Epidermal melanocyte (primary cell): ENCODE data around the gene UBE3C.
"Not testable (repeated sequence)": the region's sequence is repeated elsewhere in the genome, so short reads cannot be mapped to it uniquely, and the experiment has no call there.

ENCODE experiments used
- DNase-seq: peaks from one replicate; pipeline ENCODE4 v3.0.0; 2011; ENCODE audit warnings: low spot score; ENCODE audit not compliant: insufficient read length

The UBE3C gene

DNA sequence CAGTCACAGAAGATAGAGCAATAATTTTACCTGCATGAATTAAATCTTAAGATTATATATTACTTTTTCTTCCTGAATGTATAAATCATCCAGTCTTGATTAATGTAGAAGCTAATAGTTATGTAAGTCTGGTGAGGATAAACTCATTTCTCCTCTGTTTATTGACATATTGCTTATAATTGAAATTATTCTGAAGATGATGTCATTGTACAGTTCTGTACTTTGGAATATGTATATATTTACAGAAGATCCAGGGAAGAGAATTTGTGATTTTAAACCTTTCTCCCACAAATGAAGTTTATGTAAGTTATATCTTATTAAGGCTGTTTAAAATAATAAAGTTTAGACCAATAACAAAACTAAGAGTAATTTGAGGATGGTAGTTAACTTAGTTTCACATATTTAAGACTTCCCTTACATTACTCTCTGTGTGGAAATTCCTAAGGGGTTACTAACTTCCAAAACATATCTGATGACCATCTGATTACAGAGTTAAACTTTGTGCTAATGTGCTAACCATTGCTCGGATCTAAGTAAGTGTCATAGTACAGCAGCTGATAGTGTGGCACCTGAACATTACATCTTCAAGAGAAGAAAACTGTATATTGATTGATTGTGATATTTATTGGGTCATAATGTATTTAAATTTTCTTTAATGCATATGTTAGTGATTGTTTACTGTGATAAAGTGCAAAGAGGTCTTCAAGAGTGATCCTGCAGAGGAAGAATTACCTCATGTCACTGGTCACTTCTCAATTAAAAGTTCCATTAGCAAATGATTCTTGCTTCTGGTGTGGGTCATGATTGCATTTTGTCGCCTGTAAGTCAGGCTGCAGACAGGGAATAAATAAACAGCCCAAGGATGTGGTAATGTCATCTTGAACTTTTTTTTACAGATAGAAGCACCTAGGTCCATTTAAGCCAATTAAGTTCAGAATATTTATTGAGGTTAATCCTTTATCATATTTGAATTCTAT is 96.9 kb downstream of the UBE3C start:
- DNase-seq, result no peak

- DNase-seq, result no peak
Measured at GRCh38 chr7:157238087-157238486, 99.4 kb downstream of the UBE3C start.

GRCh38 chr7:157239571-157240270 is 101.0 kb downstream of the UBE3C start:
- DNase-seq, result no peak

GRCh38 chr7:157241631-157242030 is 102.9 kb downstream of the UBE3C start:
- no peak for DNase-seq

DNA sequence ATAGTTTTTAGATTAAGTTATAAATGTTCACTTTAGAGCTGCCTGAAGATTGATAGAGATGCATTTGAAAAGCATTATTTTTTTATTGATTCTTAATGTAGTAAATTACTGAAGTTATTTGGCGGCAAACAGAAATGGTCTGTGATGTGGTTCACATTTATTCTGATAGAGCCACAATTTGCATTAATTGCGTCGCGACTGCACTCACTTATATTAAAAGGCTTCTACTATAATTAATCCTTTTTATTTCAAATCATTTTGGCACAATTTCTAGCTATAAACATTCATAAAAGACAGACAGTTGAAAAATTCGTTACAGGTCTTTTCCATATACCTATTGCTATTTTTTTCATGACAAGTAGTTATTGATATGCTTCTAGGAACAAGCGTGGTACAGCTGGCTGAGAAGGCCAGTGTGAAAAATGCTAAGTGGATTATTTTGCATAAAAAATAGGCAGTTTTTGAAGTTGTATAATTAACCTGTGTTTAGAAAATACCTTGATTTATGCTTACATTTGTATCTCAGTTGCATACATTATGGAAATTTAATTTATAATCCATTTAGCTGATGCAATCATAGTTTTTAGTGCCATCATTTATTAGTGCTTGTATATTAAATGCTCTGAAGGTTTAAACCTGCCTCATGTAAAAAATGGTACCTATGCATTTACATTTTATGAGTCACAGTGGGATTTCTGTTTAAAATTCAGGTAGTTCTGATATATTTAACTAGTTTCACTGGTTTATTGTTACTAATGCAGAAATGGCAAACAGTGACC is 106.0 kb downstream of the UBE3C start:
- no peak for DNase-seq

DNA sequence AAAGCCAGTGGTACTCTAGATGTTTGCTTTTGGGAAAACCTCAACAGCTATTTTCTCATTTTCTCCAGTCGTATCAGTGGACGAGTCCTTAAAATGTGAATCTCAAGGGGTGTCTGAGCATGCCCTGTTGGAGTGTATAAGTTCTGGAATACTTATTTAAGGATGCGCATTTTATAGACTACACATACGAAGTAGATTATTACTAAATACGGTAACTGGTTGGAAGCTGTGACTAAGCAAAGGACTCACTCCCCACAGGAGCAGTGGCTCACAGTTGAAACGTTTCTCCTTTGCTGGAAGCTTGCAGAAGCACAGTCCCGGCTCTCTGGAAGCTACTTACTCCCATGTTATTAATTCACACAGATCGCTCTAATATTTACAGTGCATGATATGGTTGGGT is 107.3 kb downstream of the UBE3C start:
- no peak for DNase-seq

DNA sequence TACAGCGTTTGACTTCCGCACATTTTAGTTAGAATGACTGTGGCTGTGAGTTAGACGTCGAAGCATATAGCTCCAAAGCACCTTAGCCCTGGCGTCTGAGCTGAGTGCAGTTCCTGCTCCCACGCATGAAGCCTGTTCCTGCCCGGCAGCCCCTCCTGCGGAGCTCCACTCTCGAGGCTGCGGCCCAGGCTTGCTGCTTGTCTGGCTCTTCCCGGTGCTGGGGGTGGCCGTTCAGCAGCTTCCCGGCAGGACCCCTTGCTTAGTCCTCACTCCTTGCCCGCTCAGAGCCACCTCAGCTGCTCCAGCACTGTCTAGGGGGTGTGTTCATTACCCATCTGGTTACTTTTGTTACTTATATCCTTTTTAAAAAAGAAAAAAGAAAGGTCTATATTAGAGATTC is 109.9 kb downstream of the UBE3C start:
- DNase-seq, result no peak

- peak; percentile 40 for DNase-seq
Measured at GRCh38 chr7:157250605-157251228, 112.0 kb downstream of the UBE3C start.

GRCh38 chr7:157251817-157252216 is 113.1 kb downstream of the UBE3C start:
- not testable (repeated sequence) for DNase-seq

DNA sequence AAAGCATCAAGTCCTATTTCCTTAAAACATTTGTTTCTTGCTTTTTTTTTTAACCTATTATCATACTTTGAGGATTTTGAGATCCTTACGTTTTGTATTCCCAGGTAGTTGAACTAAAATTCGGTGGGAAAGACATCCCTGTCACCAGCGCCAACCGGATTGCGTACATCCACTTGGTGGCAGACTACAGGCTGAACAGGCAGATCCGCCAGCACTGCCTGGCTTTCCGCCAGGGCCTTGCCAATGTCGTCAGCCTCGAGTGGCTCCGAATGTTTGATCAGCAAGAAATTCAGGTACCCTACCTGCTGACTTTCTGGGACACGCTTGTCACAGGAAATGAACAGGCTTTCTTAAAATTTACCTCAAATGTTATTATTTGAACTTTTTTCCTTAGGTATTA is 115.1 kb downstream of the UBE3C start:
- DNase-seq, result no peak

DNA sequence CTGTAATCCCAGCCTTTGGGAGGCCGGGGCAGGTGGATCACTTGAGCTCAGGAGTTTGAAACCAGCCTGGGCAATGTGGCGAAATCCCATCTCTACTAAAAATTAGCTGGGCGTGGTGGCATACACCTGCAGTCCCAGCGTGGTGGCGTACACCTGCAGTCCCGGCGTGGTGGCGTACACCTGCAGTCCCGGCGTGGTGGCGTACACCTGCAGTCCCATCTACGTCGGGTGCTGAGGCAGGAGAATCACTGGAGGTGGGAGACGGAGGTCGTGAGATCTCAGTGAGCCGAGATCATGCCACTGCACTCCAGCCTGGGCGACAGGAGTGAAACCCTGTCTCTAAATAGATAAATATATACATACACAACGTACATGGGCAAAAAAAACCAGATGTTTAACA is 116.1 kb downstream of the UBE3C start:
- DNase-seq, result not testable (repeated sequence)

DNA sequence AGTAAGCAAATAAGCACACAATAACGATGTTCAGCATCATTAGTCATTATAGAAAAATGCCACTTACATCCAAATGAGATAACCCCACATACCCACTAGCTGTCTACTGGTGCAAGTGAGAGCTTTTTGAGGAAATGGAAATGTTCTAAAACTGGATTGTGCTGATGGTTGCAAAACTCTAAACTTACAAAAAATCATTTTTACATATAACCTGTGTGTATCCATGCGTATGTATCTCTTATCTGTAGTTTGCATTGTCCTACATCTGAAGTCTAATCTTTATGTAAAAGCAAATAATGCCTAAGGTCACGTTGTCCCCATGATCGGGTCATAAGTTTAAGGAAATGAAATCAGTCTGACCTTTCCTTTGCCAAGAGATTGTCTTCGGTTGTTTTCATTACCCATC is 116.5 kb downstream of the UBE3C start:
- no peak for DNase-seq

DNA sequence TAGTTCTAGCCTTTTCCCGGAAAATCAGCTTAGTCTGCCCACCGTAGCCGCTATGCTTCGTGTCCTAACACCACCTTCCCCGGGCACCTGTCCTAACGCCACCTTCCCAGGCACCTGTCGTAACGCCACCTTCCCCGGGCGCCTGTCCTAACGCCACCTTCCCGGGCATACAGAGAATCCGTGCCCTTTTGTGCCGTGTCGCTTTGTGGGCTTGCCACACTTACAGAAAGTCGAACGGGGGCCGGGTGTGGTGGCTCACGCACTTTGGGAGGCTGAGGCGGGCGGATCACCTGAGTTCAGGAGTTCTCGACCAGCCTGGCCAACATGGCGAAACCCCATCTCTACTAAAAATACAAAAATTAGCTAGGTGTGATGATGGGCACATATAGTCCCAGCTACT is 124.4 kb downstream of the UBE3C start:
- DNase-seq, result no peak

- no peak for DNase-seq
Measured at GRCh38 chr7:157265051-157265450, 126.3 kb downstream of the UBE3C start.

GRCh38 chr7:157266272-157266671 is 127.5 kb downstream of the UBE3C start:
- no peak for DNase-seq

DNA sequence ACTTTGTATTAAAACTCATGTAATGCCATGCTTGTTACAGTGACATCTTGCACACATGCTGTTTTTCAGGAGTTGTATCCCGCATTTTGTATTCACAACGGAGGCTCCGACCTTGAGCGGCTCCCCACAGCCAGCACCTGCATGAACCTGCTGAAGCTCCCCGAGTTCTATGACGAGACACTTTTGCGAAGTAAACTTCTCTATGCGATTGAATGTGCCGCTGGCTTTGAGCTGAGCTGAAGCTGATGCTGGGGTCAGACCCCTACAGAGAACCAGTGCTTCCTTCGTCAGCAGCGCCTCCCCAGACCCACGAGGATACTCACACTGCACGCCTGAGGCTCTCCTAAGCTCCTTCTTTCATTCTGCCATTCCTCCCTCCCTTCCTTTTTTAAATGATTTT is 128.8 kb downstream of the UBE3C start:
- no peak for DNase-seq

- DNase-seq, result no peak
Measured at GRCh38 chr7:157267956-157268355, 129.2 kb downstream of the UBE3C start.

DNA sequence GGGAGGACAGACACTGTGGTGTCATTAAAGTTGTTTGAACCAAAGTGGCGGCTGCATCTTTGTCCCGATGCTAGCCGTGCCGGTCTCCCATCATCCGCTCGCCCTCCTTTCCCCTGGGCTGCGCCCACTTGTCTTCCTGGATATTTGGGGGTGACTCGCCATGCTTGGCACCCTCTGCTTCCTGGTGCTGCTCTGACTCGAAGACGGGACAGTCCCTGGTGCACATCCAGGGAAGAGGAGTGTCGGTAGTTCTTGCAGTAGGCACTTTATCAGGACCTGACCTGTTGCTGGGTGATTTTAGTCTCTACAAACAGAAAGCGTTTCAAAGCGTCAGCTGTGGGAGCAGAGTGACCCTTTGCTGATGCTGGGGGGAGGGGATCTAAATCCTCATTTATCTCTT is 129.8 kb downstream of the UBE3C start:
- DNase-seq, result no peak

- DNase-seq, result no peak
Measured at GRCh38 chr7:157269341-157270059, 130.8 kb downstream of the UBE3C start.

GRCh38 chr7:157270060-157270444 is 131.3 kb downstream of the UBE3C start:
- DNase-seq, result no peak
